Keratinocyte (primary cell): ENCODE measurements around the gene ARSK. TPM values are rescaled to one million over a fixed set of nuclear protein-coding genes. Genes with fewer than 3 reads are reported as not detected.

Source experiments
- DNase-seq: peaks from one replicate; pipeline ENCODE4 v3.0.0-alpha.2; 2011; ENCODE audit warnings: low read depth, missing footprints, low spot score
- FAIRE-seq: peaks from 2 replicates; lab custom pipeline; 2011; peaks lifted over from hg19 to GRCh38; lab: Jason Lieb, UNC
- H2AFZ ChIP-seq: 2 replicates; pipeline ENCODE4 v1.6.0; 2012; ENCODE audit warnings: low read length, control low read depth, inconsistent platforms; ENCODE audit not compliant: control insufficient read depth
- H3K27ac ChIP-seq: 2 replicates; pipeline ENCODE4 v1.5.1; 2011; ENCODE audit warnings: low read length; ENCODE audit not compliant: control insufficient read depth, insufficient read depth
- H3K27me3 ChIP-seq: 3 replicates; pipeline ENCODE4 v1.6.0; 2011; ENCODE audit warnings: low read length; ENCODE audit not compliant: control insufficient read depth, insufficient read depth; ENCODE audit errors: extremely low read depth
- H3K36me3 ChIP-seq, 2 experiments: 2 replicates in 1 of 2; 3 replicates in 1 of 2; pipeline ENCODE4 v1.5.1; 2011; ENCODE audit warnings: low read length in 2 of 2, mild to moderate bottlenecking in 1 of 2; ENCODE audit not compliant: control insufficient read depth in 2 of 2, insufficient read depth in 2 of 2; ENCODE audit errors: extremely low read depth in 1 of 2
- H3K4me1 ChIP-seq: 3 replicates; pipeline ENCODE4 v1.5.1; 2011; ENCODE audit warnings: low read length; ENCODE audit not compliant: control insufficient read depth, insufficient read depth; ENCODE audit errors: extremely low read depth
- H3K4me2 ChIP-seq: 3 replicates; pipeline ENCODE4 v1.6.0; 2011; ENCODE audit warnings: low read depth, low read length; ENCODE audit not compliant: control insufficient read depth, insufficient read depth; ENCODE audit errors: extremely low read depth
- H3K4me3 ChIP-seq, 3 experiments: fragments of 200-600 bp in 1 of 3; sonication (generic) in 1 of 3; 2 replicates in 2 of 3; 3 replicates in 1 of 3; pipeline ENCODE4 v1.5.1; 2011 to 2016; ENCODE audit warnings: low read length in 3 of 3, mild to moderate bottlenecking in 3 of 3, control low read depth in 2 of 3, inconsistent platforms in 1 of 3, low read depth in 1 of 3, mixed read lengths in 1 of 3, mixed run types in 1 of 3, moderate library complexity in 1 of 3; ENCODE audit not compliant: control insufficient read depth in 2 of 3, insufficient read depth in 2 of 3; ENCODE audit errors: extremely low read depth in 1 of 3
- H3K79me2 ChIP-seq: 2 replicates; pipeline ENCODE4 v1.6.0; 2012; ENCODE audit warnings: low read length; ENCODE audit not compliant: control insufficient read depth, insufficient read depth
- H3K9ac ChIP-seq: 3 replicates; pipeline ENCODE4 v1.6.0; 2011; ENCODE audit warnings: low read length; ENCODE audit not compliant: control insufficient read depth, insufficient read depth; ENCODE audit errors: extremely low read depth
- H3K9me1 ChIP-seq: 3 replicates; pipeline ENCODE4 v1.6.0; 2011; ENCODE audit warnings: low read length; ENCODE audit not compliant: control insufficient read depth, insufficient read depth; ENCODE audit errors: extremely low read depth
- H3K9me3 ChIP-seq: 2 replicates; pipeline ENCODE4 v1.5.1; 2012; ENCODE audit warnings: low read depth, low read length; ENCODE audit not compliant: control insufficient read depth
- H4K20me1 ChIP-seq: 3 replicates; pipeline ENCODE4 v1.6.0; 2011; ENCODE audit warnings: low read length; ENCODE audit not compliant: control insufficient read depth, insufficient read depth; ENCODE audit errors: extremely low read depth
- EZH2 ChIP-seq: IDR thresholded peaks from one replicate; pipeline ENCODE4 v1.6.1; 2012; ENCODE audit warnings: inconsistent platforms, mild to moderate bottlenecking, low read length, moderate library complexity
- dilution Hi-C: fragments of 300-500 bp; cut with MboI; formaldehyde crosslinking; loops from one replicate; pipeline ENCODE4 v1.7.0; 2020; ENCODE audit warnings: low sequenced_read_pairs; ENCODE audit not compliant: extremely low pct_ligation_motif_present
- polyA plus RNA-seq, 5 experiments: library from polyadenylated mRNA; depleted of rRNA in 3 of 5; stranded (reverse) in 3 of 5; stranded (forward) in 1 of 5; unstranded in 1 of 5; fragments of >200 nt; gene quantifications; 1 replicate in 1 of 5; 2 replicates in 3 of 5; 3 replicates in 1 of 5; pipeline versions ENCODE4 v1.2.1 to v1.2.3, GENCODE V29; 2011 to 2012; ENCODE audit warnings: missing spikeins in 2 of 5, low read depth in 1 of 5, low replicate concordance in 1 of 5
- TF ChIP-seq, protein P1 (sequence below), 3 experiments: IDR thresholded peaks in 1 of 3; conservative IDR thresholded peaks in 1 of 3; optimal IDR thresholded peaks in 1 of 3; 2 replicates in 2 of 3; 3 replicates in 1 of 3; pipeline versions ENCODE3 to v1.5.1; 2011; ENCODE audit warnings: low read length in 3 of 3, mild to moderate bottlenecking in 3 of 3, moderate library complexity in 2 of 3, control low read depth in 1 of 3, inconsistent platforms in 1 of 3; ENCODE audit not compliant: insufficient read depth in 2 of 3; ENCODE audit errors: extremely low read depth in 1 of 3

ARSK gene
- polyA plus RNA-seq, 1 donor (not counting 4 experiments of a cell fraction or from before 2014, with no cell fraction given) = 9.3 TPM

DNA sequence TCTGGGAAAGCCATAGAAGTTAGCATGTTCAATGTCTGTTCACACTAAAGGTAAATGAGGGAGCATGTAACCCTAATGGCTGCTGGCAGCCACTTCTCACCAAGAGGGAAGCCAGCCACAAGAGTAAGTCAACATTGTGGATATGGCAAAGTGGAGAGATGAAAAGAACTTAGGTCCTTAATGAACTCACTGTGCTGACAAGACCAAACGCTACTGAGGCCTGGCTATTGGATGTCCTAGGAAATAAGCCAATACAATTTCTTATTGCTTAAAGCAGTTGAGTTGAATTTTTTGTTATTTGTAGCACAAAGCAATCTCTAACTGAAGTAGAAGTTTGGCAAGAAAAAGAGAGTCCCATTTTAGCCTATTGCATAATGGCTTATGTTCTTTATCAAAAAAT lies 71.8 kb downstream of the ARSK start:
- FAIRE-seq (no peak), DNase-seq (no peak)
- H3K4me3 ChIP-seq = no peak overlapping the region
- no peaks in the 10 kb centered on the region for H3K79me2 ChIP-seq
- dilution Hi-C loops = no loop called here
- no peak overlapping the region for H3K4me2 ChIP-seq
- peaks cover 4% of the 10 kb centered on the region for H3K4me1 ChIP-seq
- no peaks in the 10 kb centered on the region for H4K20me1 ChIP-seq
- H3K9ac ChIP-seq = no peak overlapping the region
- no peaks in the 10 kb centered on the region for H3K9me1 ChIP-seq
- no peak overlapping the region for H3K27ac ChIP-seq
- no peaks in the 10 kb centered on the region for H3K27me3 ChIP-seq
- H2AFZ ChIP-seq = no peak overlapping the region
- no peak for TF ChIP-seq EZH2
- TF ChIP-seq, protein P1, sequence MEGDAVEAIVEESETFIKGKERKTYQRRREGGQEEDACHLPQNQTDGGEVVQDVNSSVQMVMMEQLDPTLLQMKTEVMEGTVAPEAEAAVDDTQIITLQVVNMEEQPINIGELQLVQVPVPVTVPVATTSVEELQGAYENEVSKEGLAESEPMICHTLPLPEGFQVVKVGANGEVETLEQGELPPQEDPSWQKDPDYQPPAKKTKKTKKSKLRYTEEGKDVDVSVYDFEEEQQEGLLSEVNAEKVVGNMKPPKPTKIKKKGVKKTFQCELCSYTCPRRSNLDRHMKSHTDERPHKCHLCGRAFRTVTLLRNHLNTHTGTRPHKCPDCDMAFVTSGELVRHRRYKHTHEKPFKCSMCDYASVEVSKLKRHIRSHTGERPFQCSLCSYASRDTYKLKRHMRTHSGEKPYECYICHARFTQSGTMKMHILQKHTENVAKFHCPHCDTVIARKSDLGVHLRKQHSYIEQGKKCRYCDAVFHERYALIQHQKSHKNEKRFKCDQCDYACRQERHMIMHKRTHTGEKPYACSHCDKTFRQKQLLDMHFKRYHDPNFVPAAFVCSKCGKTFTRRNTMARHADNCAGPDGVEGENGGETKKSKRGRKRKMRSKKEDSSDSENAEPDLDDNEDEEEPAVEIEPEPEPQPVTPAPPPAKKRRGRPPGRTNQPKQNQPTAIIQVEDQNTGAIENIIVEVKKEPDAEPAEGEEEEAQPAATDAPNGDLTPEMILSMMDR (optimal IDR thresholded peaks at IDR 0.05 in 1 of 3, IDR thresholded peaks at IDR 0.05 in 1 of 3, conservative IDR thresholded peaks at IDR 0.05 in 1 of 3; ENCODE audit: extremely low read depth in 1 of 3, insufficient read depth in 2 of 3, low read length in 3 of 3) = no peak
- no peaks in the 10 kb centered on the region for H3K9me3 ChIP-seq
- H3K36me3 ChIP-seq = no peaks in the 10 kb centered on the region

DNA sequence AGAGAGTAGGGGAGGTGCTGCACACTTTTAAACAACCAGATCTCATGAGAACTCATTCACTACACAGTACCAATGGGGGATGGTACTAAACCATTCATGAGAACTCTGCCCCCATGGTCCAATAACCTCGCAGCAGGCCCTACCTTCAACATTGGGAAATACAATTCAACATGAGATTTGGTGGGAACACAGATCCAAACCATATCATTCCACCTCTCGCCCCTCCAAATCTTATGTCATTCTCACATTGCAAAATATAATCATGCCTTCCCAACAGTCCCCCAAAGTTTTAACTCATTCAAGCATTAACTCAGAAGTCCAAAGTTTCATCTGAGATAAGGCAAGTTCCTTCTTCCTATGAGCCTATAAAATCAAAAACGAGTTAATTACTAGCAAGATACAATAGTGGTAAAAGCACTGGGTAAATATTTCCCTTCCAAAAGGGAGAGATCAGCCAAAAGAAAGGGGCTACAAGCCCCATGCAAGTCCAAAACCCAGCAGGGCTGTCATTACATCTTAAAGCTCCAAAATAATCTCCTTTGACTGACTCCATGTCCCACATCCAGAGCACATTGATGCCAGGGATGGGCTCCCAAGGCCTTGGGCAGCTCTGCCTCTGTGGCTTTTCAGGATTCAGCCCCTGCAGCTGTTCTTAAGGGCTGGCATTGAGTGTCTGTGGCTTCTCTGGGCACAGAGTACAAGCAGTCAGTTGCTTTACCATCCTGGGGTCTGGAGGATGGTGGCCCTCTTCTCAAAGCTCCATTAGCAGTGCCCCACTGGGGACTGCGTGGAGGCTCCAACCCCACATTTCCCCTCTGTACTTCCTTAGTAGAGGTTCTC lies 73.3 kb downstream of the ARSK start:
- dilution Hi-C loops = no loop called here
- H3K9me1 ChIP-seq = no peaks in the 10 kb centered on the region

More for the DNA sequence above, 73.3 kb downstream of the ARSK start:
- H3K4me2 ChIP-seq = no peak overlapping the region
- no peak overlapping the region for H2AFZ ChIP-seq
- no peak overlapping the region for H3K27ac ChIP-seq
- H3K9ac ChIP-seq = no peak overlapping the region
- FAIRE-seq = no peak
- H3K4me3 ChIP-seq = no peak overlapping the region
- H3K4me1 ChIP-seq = peaks cover 9% of the 10 kb centered on the region
- no peaks in the 10 kb centered on the region for H3K36me3 ChIP-seq
- H4K20me1 ChIP-seq = no peaks in the 10 kb centered on the region
- H3K27me3 ChIP-seq = no peaks in the 10 kb centered on the region
- no peaks in the 10 kb centered on the region for H3K9me3 ChIP-seq
- no peak for DNase-seq
- H3K79me2 ChIP-seq = no peaks in the 10 kb centered on the region
- no peak for TF ChIP-seq EZH2
- TF ChIP-seq, protein P1 (optimal IDR thresholded peaks at IDR 0.05 in 1 of 3, IDR thresholded peaks at IDR 0.05 in 1 of 3, conservative IDR thresholded peaks at IDR 0.05 in 1 of 3; ENCODE audit: extremely low read depth in 1 of 3, insufficient read depth in 2 of 3, low read length in 3 of 3) = no peak
